C4-2B (cell line): ENCODE data around the gene PRR20C.
"Not testable (repeated sequence)": the region's sequence is repeated elsewhere in the genome, so short reads cannot be mapped to it uniquely, and the experiment has no call there.

Source experiments
- ZFX ChIP-seq: fragments of 450-650 bp; IDR thresholded peaks from 2 replicates; pipeline ENCODE4 v1.6.1; 2017
- TF ChIP-seq, protein P1 (sequence below): fragments of 450-650 bp; conservative IDR thresholded peaks from 2 replicates; pipeline ENCODE4 v1.5.1; 2017; ENCODE audit warnings: mild to moderate bottlenecking

- TF ChIP-seq, protein P1, sequence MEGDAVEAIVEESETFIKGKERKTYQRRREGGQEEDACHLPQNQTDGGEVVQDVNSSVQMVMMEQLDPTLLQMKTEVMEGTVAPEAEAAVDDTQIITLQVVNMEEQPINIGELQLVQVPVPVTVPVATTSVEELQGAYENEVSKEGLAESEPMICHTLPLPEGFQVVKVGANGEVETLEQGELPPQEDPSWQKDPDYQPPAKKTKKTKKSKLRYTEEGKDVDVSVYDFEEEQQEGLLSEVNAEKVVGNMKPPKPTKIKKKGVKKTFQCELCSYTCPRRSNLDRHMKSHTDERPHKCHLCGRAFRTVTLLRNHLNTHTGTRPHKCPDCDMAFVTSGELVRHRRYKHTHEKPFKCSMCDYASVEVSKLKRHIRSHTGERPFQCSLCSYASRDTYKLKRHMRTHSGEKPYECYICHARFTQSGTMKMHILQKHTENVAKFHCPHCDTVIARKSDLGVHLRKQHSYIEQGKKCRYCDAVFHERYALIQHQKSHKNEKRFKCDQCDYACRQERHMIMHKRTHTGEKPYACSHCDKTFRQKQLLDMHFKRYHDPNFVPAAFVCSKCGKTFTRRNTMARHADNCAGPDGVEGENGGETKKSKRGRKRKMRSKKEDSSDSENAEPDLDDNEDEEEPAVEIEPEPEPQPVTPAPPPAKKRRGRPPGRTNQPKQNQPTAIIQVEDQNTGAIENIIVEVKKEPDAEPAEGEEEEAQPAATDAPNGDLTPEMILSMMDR, result not testable (repeated sequence)
- not testable (repeated sequence) for TF ChIP-seq ZFX
Measured at GRCh38 chr13:57153761-57154160, at the start of gene PRR20C.
